Amygdala (tissue), 56 donors: Measurements from ENCODE around the gene ATP2A3.
"Not testable (repeated sequence)": the region's sequence is repeated elsewhere in the genome, so short reads cannot be mapped to it uniquely, and the experiment has no call there.

ENCODE experiments used
- DNase-seq, 56 donors: peaks; one replicate each; lab custom pipeline; 2025; lab: John Stamatoyannopoulos, UW

ATP2A3 gene

GRCh38 chr17:3957735-3958599, 6.3 kb downstream of the ATP2A3 start:
- no peak for DNase-seq

GRCh38 chr17:3956983-3957382, 7.3 kb downstream of the ATP2A3 start:
- no peak for DNase-seq

- DNase-seq: no peak
Observed at GRCh38 chr17:3956327-3956957, 7.8 kb downstream of the ATP2A3 start.

GRCh38 chr17:3955673-3955988, 8.6 kb downstream of the ATP2A3 start:
- no peak for DNase-seq

- DNase-seq: no peak
Observed at GRCh38 chr17:3954976-3955672, 9.1 kb downstream of the ATP2A3 start.

GRCh38 chr17:3954086-3954485, 10.2 kb downstream of the ATP2A3 start:
- DNase-seq: no peak

GRCh38 chr17:3953542-3953941, 10.7 kb downstream of the ATP2A3 start:
- no peak for DNase-seq

GRCh38 chr17:3952186-3952585, 12.1 kb downstream of the ATP2A3 start:
- DNase-seq: no peak

GRCh38 chr17:3951420-3951819, 12.8 kb downstream of the ATP2A3 start:
- no peak for DNase-seq

- no peak for DNase-seq
Observed at GRCh38 chr17:3951003-3951402, 13.2 kb downstream of the ATP2A3 start.

- DNase-seq: no peak
Observed at GRCh38 chr17:3950584-3950983, 13.7 kb downstream of the ATP2A3 start.

- no peak for DNase-seq
Observed at GRCh38 chr17:3949418-3949817, 14.8 kb downstream of the ATP2A3 start.

- DNase-seq: not testable (repeated sequence)
Observed at GRCh38 chr17:3948551-3948950, 15.7 kb downstream of the ATP2A3 start.

- DNase-seq: peak in 1 of 56 donors; percentile 8
Observed at GRCh38 chr17:3947318-3947810, 16.9 kb downstream of the ATP2A3 start.

GRCh38 chr17:3946711-3947235, 17.5 kb downstream of the ATP2A3 start:
- no peak for DNase-seq

GRCh38 chr17:3944485-3945388, 19.5 kb downstream of the ATP2A3 start:
- DNase-seq: peak in 20 of 56 donors; percentile 1 to 79 (median 34)

GRCh38 chr17:3943240-3943891, 20.9 kb downstream of the ATP2A3 start:
- no peak for DNase-seq

- DNase-seq: no peak
Observed at GRCh38 chr17:3940965-3941698, 23.1 kb downstream of the ATP2A3 start.

GRCh38 chr17:3937359-3937758, 26.9 kb downstream of the ATP2A3 start:
- no peak for DNase-seq
